GM12872 (cell line): ENCODE results near the gene PROSER3.

Experiments used
- TF ChIP-seq, protein P1 (sequence below): IDR thresholded peaks from 3 replicates; pipeline ENCODE4 v1.5.1; 2011; ENCODE audit warnings: low read depth, mild to moderate bottlenecking, low read length, moderate library complexity; ENCODE audit not compliant: insufficient read depth

The PROSER3 gene

DNA sequence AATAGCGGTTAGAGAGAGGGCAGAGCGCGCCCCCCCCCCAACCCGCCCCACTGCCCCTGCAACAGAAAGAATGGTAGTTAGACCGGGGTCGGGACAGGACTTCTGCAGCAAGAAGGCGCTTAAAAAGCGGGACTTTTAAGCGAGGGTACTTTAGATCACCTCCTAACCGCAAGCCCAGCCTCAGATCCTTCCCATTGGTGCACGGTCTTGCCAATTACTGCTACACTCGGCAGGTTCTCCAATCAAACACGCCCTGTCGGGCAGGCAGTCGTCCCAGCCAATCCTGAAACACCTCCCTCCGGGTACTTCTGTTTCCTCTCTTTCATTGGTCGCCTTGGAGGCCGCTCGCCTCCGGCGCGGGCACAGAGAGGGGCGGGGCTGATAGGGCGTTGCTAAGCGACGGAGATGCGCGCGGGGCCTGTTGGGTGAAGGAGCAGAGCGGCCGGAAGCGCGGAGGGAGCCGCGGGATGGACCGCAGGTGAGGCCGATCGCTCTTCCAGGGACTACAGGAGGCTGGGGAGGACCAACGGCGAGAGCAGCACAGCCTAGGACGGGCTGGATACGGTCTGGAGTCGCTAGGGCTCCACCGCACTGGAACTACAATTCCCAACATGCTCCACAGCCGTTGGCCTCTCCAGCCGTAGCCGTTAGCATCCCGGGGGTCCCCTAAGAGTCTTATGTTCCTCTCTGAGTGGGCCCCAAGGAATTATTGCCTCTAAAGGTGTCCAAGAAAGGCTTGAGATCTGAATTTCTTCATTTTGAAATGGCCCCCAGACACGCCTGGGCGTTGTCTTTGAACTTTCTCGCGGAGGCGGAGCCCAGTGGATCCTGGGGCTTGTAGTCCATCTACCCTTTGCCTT lies at the start of gene PROSER3:
PROSER3 (plus strand) TSS at position 428 of the 860 bp plus-strand sequence; CDS start at position 468, 40 bp downstream.
- TF ChIP-seq, protein P1, sequence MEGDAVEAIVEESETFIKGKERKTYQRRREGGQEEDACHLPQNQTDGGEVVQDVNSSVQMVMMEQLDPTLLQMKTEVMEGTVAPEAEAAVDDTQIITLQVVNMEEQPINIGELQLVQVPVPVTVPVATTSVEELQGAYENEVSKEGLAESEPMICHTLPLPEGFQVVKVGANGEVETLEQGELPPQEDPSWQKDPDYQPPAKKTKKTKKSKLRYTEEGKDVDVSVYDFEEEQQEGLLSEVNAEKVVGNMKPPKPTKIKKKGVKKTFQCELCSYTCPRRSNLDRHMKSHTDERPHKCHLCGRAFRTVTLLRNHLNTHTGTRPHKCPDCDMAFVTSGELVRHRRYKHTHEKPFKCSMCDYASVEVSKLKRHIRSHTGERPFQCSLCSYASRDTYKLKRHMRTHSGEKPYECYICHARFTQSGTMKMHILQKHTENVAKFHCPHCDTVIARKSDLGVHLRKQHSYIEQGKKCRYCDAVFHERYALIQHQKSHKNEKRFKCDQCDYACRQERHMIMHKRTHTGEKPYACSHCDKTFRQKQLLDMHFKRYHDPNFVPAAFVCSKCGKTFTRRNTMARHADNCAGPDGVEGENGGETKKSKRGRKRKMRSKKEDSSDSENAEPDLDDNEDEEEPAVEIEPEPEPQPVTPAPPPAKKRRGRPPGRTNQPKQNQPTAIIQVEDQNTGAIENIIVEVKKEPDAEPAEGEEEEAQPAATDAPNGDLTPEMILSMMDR: no peak

DNA sequence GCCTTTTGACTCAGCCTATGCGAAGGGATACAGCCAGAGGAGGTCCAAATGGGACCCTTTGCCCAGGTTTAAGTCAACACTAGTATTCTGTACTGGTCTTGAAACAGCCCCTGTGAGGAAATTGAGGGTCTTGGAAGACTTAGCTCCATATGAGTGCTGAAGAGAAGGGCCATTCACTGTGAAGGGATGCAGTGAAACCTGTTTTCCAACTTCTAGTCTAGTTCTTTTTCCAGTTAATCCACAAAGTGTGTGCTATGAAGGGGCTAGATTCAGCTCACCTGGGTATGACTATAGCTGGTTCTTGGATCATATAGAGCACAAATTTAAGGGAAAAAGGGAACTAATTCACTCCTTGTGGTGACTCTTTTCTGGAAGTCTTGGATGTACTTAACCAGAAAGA lies 49.6 kb upstream of the PROSER3 start:
- TF ChIP-seq, protein P1: no peak

DNA sequence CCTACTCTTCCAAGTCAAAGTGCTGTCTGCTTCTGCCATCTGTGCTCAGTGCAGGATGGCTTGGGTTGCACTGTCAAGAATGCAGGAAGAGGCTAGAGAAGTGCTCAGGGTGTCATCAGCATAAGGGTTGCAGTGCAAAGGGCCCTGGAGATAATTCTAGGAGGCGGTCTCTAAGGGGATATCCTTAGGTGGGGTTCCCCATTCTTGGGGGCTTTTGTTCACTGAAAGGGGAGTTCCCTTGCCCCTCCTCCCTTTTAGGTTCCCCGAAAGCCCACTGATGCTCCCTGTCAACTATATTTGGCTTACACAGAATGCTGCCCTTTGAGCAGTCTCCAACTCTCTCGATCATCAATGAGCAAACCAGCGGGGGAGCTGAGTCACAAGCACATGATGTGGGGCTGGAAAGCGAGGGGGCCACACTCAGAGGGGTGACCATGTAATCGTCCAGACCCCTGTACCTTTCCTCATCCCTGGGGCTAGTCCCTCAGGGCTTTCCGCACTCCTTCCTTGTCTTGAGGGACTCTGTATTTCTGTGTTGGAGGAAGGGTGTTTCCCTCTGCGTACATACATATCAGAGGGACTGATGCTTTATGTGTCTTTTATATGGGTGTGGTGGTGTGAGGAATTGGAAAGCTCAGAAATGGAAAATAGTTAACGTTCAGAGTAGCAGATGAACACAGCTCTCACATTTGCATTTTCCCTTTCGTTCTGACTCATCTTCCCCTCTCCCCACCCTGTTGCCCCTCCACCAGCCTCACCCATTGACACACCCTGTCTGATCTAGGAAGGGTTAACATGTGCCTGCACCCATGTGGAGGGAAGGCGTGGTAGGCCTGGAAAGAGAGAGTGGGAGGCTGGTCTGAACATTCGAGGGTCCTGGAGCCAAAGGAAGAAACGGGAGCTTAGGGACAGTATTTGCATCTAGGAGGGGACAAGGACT lies 46.9 kb upstream of the PROSER3 start:
- TF ChIP-seq, protein P1: no peak

DNA sequence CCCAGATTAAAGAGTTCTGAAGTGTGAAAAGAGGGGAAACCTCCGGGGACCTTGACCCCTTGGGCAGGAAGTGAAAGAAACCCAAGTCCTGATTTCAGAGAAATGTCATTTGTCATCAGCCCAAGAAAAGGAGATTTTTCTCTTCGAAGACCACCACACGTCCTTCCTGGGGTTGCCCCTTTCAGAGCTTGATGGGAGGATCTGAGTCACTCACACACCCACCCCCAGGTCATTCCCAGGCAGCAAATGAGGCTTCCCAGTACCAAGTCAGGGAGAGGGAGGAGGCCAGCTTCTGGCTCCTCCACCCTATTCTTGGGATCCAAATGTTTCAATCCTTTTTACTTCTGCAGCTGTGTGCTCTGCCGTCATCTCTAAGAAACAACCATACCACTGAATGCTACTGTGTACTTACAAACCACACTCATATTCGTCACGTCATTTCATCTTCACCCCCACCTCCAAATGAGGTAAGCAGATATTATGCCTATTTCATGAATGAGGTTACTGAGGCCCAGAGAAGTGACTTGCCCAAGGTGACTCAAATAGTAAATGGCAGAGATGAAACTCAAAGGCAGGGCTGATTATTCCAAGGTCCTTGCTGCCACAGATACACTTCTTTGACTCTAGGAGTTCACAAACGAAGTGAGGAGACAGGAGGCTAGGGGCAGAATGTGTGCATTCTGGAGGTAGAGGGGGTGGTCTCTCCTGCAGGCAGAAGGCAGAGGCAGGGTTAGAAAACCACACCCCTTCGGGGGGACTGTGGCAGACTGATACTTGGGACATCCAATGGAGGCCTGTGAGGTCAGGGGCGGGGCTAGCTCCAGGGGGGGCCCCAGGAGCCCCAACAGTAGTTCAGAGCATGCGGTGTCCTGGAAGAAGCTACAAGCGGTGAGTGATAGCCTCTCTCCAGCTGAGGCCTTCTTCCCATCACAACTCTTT lies 45.1 kb upstream of the PROSER3 start:
- TF ChIP-seq, protein P1: no peak

DNA sequence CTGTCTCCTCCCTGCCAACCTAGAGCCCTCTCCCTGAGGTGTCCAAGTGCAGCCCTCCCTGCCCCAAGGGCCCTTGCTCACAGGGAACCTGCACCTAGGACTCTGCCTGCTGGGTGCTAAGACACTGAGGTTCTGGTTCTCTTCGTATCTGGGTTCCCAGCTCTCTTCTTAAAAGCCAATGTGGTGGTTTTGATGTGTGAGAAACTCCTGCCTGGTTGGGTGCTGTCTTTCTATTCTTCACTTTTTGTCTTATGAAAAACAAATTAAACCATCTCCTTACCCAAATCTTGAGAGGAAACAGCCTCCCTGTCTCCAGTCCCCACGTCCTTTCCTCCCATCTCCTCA lies 44.5 kb upstream of the PROSER3 start:
- TF ChIP-seq, protein P1: no peak

DNA sequence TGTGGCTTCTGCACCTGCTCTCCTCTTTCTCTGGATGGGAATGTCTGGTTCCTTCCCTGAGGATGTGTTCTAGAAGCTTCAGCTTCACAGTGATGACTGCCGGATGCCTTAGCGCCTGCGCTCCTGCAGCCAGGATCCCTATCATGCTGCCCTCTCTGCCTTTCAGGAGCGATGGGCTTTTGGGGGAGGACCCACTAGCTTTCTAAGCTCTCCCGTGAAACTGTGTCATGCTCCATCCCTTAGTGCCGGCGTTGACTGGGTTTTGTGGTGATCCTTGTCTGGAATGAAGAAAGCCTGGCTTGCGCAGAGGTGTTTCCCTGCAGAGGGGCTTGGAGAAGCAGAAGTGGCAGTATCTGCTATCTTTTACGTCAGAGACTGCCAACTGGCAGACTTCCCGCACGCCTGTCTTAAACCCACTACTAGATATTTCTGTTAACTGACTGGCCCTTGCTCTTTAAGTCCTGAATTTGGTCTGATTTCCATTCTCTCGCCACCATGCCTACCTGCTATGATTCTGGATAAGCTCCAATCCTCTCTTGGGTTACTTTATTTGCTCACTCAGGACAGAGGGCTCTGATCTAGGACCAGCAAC lies 44.0 kb upstream of the PROSER3 start:
- TF ChIP-seq, protein P1: no peak
